Skin of body (tissue), 2 donors: ENCODE data around the gene DNMT3L. TPM values are rescaled to one million over a fixed set of nuclear protein-coding genes. Genes with fewer than 3 reads are reported as not detected.
"Not testable (repeated sequence)": the region's sequence is repeated elsewhere in the genome, so short reads cannot be mapped to it uniquely, and the experiment has no call there.

Experiments used
- DNase-seq: peaks from one replicate; lab custom pipeline; 2025; lab: John Stamatoyannopoulos, UW
- total RNA-seq: library from RNA; depleted of rRNA; stranded (reverse); fragments of >200 nt; gene quantifications from one replicate; pipeline ENCODE4 v1.2.3, GENCODE V29; 2014

The DNMT3L gene
- total RNA-seq, 1 donor from 2014 or later, result not detected

DNA sequence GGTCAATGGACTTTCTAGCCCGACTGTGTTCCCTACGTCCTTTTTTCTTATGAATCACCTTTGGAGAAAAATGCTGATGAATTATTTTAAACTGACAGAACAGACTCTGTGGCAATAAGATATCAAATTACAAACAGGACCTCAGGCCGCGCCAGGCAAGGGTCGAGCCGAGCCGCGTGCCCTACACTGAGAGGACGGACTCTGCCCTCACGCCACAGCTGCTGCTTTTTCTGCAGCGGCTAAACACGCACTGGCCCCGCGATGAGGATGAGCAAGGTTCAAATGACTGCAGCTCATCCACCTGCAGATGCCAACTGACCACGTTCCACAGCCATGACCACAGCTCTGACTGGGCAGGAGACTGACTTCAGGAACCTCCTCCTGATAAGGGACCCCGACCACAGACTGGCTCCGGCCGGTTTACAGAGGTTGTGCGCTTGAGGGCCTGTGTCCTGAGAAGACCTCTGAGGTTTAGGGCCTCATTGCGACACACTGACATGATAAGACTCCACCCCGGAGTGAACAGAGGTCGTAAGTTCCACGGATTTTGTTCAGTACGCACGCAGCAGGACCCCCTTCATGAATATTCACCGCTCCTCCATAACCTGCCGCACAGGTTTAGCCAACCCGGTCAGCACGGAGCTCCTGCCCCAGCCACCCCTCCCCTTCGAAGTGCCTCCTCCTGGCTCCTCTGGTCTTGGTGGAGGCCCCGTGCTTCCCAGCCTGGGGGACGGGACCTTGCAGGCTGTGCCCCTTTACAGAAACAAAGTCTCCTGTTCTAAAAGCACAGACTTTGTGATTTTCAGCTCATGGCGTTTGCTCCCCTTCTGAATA, 12.3 kb downstream of the DNMT3L start:
- DNase-seq, result not testable (repeated sequence)

DNA sequence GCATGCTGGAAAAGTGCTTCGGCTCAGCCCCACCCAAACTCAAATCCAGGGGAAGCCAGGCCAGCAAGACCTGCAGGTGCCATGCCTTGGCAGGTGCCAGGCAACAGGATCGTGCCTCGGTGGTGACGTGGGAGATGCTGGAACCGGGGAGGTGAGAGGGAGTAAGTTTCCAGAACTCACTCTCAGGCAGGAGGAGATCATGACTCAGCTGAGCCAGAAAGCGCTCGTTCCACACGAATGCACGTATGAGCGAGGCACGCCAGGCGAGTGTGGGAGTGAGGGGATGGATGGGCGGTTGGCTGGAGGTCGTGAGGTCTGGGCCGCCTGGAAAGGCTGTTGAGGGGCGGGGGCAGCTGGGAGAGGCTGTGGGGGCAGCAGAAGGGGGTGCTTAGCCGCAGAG, 13.8 kb downstream of the DNMT3L start:
- DNase-seq, result not testable (repeated sequence)

- DNase-seq, result not testable (repeated sequence)
Measured at GRCh38 chr21:44243980-44244379, 17.7 kb downstream of the DNMT3L start.

GRCh38 chr21:44241281-44241680, 20.4 kb downstream of the DNMT3L start:
- not testable (repeated sequence) for DNase-seq

- not testable (repeated sequence) for DNase-seq
Measured at GRCh38 chr21:44240842-44241241, 20.9 kb downstream of the DNMT3L start, which contains the start of gene ICOSLG. TSS of gene ICOSLG (minus strand) at chr21:44240943. CDS start at chr21:44240817, 126 bp downstream.

GRCh38 chr21:44240353-44240752, 21.3 kb downstream of the DNMT3L start:
- not testable (repeated sequence) for DNase-seq

- DNase-seq, result not testable (repeated sequence)
Measured at GRCh38 chr21:44229561-44229960, 32.1 kb downstream of the DNMT3L start.

DNA sequence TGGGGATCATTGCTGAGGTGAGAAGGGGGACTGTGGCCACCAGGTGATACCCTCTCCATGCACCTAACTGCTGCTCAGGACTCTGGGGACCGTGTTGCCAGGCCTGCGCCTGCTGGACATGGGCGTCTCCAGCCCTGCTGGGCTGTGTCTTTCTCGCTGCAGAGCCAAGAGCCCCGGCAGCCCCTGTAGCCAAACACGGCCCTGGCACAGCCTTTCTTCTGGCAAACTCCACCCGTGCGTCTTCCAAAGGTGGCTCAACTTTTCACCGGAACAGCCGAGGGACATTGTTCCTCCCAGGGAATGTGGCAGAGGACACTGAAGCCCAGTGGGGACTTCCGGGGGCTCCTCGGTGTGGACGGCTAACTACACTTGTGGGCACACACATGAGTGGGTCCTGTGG, 33.6 kb downstream of the DNMT3L start:
- DNase-seq, result not testable (repeated sequence)

GRCh38 chr21:44227614-44228013, 34.1 kb downstream of the DNMT3L start:
- not testable (repeated sequence) for DNase-seq

- not testable (repeated sequence) for DNase-seq
Measured at GRCh38 chr21:44225605-44226004, 36.1 kb downstream of the DNMT3L start.

DNA sequence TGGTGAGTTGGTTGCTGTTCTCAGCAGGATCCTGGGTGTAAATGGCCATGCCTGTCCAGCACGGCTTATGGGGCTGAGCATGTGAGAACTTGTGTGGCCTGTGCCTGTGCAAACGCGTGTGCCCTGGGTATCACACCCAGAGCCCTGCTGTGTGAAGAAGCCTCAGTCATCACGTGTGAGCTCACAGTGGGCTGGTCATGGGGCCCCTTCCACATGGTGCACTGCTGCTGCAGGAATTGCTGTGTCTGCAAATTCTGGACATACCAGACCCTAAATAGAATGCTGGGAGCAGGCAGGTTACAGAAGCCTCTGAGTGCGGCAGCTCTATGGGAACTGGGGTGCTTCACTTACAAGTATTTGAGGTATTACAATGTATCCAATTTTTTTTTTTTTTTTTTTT, 38.4 kb downstream of the DNMT3L start:
- DNase-seq, result not testable (repeated sequence)

- not testable (repeated sequence) for DNase-seq
Measured at GRCh38 chr21:44220674-44221073, 41.0 kb downstream of the DNMT3L start.

- not testable (repeated sequence) for DNase-seq
Measured at GRCh38 chr21:44218461-44218860, 43.2 kb downstream of the DNMT3L start.

GRCh38 chr21:44211978-44212377, 49.7 kb downstream of the DNMT3L start:
- not testable (repeated sequence) for DNase-seq

GRCh38 chr21:44211574-44211973, 50.1 kb downstream of the DNMT3L start:
- DNase-seq, result not testable (repeated sequence)

DNA sequence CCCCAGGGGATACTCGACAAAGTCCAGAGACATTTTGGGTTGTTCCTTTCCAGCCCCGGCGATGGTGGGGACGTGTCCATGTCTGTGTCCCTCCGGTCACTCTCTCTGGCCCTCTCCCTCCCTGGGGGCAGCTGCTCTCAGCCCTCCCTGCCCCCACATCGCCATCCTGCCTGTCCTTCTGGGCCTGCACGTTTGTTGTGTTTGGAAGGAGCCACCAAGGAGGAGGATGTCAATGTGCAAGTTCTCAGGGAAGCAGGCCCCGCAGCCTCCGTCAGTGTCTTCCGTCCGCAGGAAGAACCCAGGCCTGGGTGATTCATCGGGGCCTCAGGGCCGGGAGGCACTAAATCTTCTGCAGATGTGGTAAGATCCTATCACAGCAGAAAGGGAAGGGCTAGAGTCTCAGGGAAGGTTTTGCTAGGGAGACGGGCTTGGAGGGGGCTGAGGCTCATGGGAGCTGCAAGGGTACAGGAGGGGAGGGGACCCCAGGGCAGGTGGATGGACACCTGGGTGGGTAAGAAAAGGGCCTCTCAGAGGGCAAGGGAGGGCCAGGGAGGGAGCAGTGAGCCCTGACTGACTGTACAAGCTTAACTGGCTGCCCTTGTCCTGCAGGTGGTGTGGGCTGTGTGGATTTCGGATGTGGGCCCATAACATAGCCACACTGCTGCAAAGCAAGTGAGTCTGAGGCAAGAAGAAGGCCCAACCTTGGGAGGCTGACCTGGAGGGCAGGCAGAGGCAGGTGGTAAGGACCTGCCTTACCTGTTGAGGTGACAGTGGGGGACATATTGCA, 53.6 kb downstream of the DNMT3L start:
- DNase-seq, result not testable (repeated sequence)

GRCh38 chr21:44206698-44207676, 54.7 kb downstream of the DNMT3L start:
- not testable (repeated sequence) for DNase-seq

GRCh38 chr21:44206187-44206586, 55.5 kb downstream of the DNMT3L start:
- DNase-seq, result not testable (repeated sequence)

DNA sequence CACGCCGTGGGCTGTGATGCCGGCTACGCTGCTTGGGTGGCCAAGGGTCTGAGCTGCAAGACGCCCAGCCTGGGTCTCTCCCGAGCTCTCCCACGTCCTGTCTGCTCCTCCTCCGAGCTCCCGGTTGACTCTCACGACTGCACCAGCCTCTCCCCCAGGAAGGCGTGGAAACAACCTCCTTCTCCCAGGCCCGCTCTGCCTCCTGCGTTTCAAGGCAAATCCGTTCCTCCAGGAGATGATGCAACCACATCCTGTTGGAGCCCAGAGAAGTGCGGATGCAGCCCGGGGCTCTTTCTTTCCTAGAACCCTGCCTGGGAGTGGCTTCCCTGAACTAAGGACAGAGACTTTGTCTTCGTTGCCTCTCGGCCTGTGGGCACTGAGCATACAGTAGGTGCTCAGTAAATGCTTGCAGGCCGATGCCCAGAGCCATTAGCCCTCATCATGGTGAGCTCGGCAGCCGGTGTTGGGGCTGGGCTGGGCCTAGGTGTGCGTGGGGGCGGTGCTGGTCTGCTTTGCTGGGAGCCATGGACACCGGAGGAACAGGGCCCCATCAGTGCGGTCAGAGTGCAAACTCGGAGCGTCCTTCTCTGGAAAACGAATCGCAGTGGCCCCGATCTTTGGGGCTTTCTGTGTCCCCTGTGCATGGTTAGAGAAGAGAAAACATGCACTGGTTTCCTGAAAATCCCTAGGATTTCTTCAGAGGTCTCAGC, 59.0 kb downstream of the DNMT3L start:
- not testable (repeated sequence) for DNase-seq

DNA sequence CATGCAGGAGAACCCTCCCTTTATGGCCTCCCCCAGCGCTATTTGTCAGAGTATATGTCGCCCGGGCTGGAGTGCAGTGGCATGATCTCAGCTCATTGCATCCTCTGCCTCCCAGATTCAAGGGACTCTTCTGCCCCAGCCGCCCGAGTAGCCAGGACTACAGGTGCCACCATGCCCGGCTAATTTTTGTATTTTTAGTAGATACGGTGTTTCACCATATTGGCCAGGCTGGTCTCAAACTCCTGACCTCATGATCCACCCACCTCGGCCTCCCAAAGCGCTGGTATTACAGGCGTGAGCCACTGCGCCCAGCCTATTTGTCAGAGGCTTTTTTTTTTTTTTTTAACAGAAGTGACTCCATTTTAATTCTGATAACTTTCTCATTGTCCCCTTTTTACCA, 61.7 kb downstream of the DNMT3L start:
- not testable (repeated sequence) for DNase-seq
